Left cardiac atrium (tissue), 4 donors: ENCODE results near the gene IGFBPL1. TPM values are rescaled to one million over a fixed set of nuclear protein-coding genes. Genes with fewer than 3 reads are reported as not detected.

Experiments
- ATAC-seq, 2 donors: fragments of 200-7000 bp; cut with Tn5 transposase; one replicate each; pipeline ENCODE4 v1.9.1; 2020; ENCODE audit warnings: mild to moderate bottlenecking in 2 of 2, moderate library complexity in 2 of 2
- DNase-seq: peaks from one replicate; pipeline ENCODE4 v3.0.0-alpha.2; 2020
- intact Hi-C, 2 donors: fragments of 100-400 bp; cut with DNase I; formaldehyde crosslinking; loops; one replicate each; pipeline versions ENCODE4 v1.14.1 to v1.15.1; 2022 to 2023
- total RNA-seq, 2 donors: library from RNA; stranded (reverse); fragmentation: NEBNext Ultra II Directional; extraction: Animal tissue kit (Norgen Biotek cat#: 25700); gene quantifications; one replicate each; pipeline ENCODE4 v1.2.1, GENCODE V29; 2021
- donor health status: DM: no; HTN: yes; CAD: no.
- donor health status: DM: no; HTN: yes; CAD: no; lungs with severe emphysema.
- donor health status: DM: yes; HTN: yes; CAD: no.
- donor health status: Dilated cardiomyopathy.

Gene IGFBPL1
- total RNA-seq, 2 donors from 2014 or later, result 0.31 to 3.5 TPM

DNA sequence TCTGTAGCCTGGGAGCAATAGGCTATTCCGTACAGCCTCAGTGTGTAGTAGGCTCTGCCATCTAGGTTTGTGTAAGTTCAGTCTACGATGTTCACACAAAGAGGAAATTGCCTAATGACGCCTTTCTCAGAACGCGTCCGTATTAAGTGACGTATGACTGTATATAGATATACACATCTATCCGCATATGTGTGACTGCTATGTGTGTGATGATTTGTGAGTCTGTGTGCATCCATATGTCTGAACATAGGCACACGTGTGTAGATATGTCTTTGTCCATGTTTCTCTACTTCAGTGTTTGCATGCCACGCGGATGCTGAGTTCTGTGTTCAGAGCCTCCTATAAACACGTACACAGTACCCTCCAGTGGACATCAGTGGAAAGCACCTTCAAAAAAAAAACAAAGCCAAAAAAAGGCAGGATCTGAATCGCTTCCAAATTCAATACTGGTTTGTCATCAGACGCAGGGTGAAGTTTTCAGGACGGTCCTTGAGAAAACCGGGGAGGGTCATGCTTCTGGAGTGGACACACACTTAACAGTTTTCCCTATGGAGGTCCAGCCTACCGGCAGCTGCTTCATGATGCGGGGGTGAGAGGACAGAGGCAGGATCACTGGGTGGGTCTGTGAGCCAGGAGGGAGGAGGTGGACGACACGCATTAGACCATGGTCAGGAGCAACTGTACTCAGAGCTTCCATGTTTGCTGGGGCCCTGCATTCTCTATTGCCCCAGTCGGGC, 61.2 kb downstream of the IGFBPL1 start:
- intact Hi-C loops, result loop anchor here (2.0 to 10.0 kb wide), 5 partner anchors 202 to 878 kb away; partner anchors contain the start of genes POLR1E (in 1 of the 2) and SLC25A51 (in 1 of the 2)
- ATAC-seq (peak; percentile 83 to 88), DNase-seq (peak; percentile 46)

DNA sequence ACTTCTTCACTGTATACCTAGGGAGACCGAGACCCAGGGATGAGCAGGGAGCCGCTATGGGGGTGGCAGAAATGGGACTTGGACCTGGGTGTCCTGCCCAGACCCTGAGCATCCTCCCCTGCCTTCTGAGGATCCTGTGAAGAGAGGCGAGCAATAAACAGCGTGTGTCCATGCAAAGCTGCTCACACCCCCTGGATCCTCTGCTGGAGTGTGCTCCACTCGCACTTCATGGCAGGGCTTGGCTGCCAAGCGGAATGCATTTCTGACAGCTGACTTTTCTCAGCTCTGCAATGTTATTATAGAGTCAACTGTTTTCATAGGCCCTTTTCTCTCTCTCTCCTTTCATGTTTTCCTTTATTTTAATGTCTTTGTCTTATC, 62.8 kb downstream of the IGFBPL1 start:
- peak in 1 of 2 donors; percentile 29 for ATAC-seq
- intact Hi-C loops, result loop anchor here (5.0 to 10.0 kb wide), 4 partner anchors 274 to 877 kb away; partner anchors contain the start of genes POLR1E (in 1 of the 2) and SLC25A51 (in 1 of the 2)
- DNase-seq, result no peak

GRCh38 chr9:38360839-38361472, 63.3 kb downstream of the IGFBPL1 start:
- no peak for DNase-seq
- ATAC-seq, result no peak
- intact Hi-C loops, result loop anchor here (5.0 to 10.0 kb wide), 4 partner anchors 274 to 876 kb away; partner anchors contain the start of genes POLR1E (in 1 of the 2) and SLC25A51 (in 1 of the 2)

DNA sequence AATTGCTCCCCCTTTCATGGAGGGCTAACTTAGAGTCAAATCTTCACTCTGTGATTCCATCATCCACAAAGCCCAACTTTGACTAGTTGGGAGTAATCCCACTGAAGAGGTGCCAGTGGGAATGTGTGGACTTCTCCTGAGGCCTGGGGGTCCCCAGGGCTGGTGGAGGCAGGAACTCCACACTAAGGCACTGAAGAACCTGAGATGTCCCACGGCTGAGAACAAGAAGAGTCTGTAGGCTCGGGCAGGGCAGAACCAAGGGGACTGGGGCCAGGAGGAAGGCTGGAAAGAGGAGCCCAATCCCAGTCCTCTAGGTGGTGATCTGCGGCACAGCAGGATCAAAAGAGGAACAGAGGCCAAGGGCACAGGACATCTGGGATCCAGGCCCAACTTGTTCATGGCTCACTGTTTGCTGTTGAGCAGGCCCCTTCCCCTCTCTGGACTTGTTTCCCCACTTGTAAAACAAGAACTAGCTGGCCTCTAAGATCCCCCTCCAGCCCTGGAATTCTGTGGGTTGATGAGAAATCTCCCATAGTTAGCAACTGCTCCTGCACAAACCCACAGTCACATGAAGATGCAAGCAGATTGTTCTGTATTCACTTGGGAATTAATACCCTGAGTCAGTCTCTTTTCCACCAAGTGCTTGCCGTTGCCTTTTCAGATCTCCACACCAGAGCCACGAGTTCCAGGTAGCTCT, 64.4 kb downstream of the IGFBPL1 start:
- no peak for ATAC-seq
- intact Hi-C loops, result loop anchor here (5.0 to 10.0 kb wide), 6 partner anchors 65 to 875 kb away; partner anchors contain the start of genes POLR1E (in 1 of the 2) and SLC25A51 (in 1 of the 2)
- DNase-seq, result no peak

DNA sequence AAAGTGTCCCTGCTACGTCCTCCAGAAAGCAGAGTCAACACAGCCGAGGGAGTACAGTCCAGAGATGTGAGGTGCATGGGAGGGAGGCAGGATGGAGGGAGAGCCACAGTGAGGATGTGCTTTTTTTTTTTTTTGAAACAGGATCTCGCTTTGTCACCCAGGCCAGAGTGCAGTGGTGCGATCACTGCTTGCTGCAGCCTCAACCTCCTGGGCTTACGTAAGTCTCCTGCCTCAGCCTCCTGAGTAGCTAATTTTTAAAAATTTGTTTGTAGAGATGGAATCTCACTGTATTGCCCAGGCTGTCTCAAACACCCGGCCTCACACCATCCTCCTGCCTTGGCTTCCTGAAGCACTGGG, 65.0 kb downstream of the IGFBPL1 start:
- ATAC-seq (no peak), DNase-seq (no peak)
- intact Hi-C loops, result loop anchor here (10.0 kb wide), 2 partner anchors 64 to 614 kb away; no protein-coding TSS in a partner anchor

GRCh38 chr9:38358390-38359296, 65.6 kb downstream of the IGFBPL1 start:
- ATAC-seq (no peak), DNase-seq (no peak)
- intact Hi-C loops, result loop anchor here (10.0 kb wide), 2 partner anchors 64 to 614 kb away; no protein-coding TSS in a partner anchor

DNA sequence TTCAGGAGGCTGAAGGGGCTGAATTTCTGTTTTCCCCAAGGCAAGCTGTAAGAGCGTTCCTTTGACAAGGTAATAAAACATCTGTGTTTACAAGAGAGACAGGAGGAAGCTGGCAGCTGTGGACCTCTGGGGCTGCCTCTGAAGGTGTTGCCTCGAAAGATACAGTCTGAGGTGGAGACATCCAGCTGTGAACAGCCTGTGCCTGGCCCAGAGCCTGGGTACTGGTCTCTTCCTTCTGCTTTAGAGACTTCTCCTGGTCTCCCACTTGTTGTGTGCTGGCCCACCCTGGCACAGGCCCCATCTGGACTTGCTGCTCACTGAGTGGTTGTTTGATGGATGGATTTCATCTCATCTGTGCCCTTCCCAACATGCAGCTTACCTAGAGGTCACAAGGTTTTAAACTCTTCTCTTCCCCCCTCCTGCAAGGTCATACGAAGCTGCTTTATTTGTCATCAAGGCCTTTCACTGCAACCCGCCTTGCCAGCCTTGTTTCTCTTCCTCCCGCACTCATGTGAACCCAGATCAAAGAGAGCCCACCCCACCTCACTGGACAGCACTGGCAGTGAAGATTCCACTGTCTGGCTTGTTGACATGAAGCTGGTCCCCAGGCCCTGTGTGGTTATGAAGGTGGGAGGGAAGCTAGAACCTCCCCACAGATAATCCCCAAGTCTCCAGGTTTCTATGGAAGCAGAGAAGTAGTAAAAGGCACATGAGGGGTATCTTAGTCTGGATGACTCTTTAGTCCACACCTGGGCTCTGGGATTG, 66.7 kb downstream of the IGFBPL1 start:
- intact Hi-C loops, result loop anchor here (10.0 kb wide), 2 partner anchors 63 to 613 kb away; no protein-coding TSS in a partner anchor
- no peak for ATAC-seq
- DNase-seq, result no peak

GRCh38 chr9:38356851-38357250, 67.4 kb downstream of the IGFBPL1 start:
- ATAC-seq (no peak), DNase-seq (no peak)
- intact Hi-C loops, result loop anchor here (10.0 kb wide), 2 partner anchors 62 to 612 kb away; no protein-coding TSS in a partner anchor

Other genes with a start within 250 kb of the IGFBPL1 start
- 10 to 100 TPM; 19.4 to 21.0 TPM for gene ALDH1B1, start 31.8 kb downstream of the IGFBPL1 start, total RNA-seq
- 1 to 10 TPM; 5.0 to 5.1 TPM for gene ANKRD18A, start 196.1 kb upstream of the IGFBPL1 start, total RNA-seq